ENCODE data around the gene NR2C2.
"Not testable (repeated sequence)": the region's sequence is repeated elsewhere in the genome, so short reads cannot be mapped to it uniquely, and the experiment has no call there.

DNA sequence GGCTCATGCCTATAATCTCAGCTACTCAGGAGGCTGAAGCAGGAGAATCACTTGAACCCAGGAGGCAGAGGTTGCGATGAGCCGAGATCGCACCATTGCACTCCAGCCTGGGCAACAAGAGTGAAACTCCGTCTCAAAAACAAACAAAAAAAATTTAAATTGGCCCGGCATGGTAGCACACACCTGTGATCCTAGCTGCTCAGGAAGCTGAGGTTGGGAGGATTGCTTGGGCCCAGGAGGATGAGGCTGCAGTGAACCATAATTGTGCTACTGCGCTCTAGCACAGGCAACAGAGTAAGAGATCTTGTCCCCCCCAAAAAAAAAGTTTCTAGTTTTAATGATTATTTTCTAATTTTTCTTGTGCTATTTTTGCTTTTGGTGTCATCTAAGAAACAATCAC lies 51.8 kb downstream of the NR2C2 start:
- TF ChIP-seq, protein P1, sequence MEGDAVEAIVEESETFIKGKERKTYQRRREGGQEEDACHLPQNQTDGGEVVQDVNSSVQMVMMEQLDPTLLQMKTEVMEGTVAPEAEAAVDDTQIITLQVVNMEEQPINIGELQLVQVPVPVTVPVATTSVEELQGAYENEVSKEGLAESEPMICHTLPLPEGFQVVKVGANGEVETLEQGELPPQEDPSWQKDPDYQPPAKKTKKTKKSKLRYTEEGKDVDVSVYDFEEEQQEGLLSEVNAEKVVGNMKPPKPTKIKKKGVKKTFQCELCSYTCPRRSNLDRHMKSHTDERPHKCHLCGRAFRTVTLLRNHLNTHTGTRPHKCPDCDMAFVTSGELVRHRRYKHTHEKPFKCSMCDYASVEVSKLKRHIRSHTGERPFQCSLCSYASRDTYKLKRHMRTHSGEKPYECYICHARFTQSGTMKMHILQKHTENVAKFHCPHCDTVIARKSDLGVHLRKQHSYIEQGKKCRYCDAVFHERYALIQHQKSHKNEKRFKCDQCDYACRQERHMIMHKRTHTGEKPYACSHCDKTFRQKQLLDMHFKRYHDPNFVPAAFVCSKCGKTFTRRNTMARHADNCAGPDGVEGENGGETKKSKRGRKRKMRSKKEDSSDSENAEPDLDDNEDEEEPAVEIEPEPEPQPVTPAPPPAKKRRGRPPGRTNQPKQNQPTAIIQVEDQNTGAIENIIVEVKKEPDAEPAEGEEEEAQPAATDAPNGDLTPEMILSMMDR (IDR thresholded peaks at IDR 0.05), result not testable (repeated sequence)
- not testable (repeated sequence) for TF ChIP-seq ZFX (IDR thresholded peaks at IDR 0.05; ENCODE audit: borderline replicate concordance)
